ENCODE measurements around the gene NCAM2.

- TF ChIP-seq EZH2phosphoT487 (IDR thresholded peaks at IDR 0.05) (no peak), CTCF (IDR thresholded peaks at IDR 0.05) (no peak)
These were observed 468.5 kb downstream of the NCAM2 start for GRCh38 chr21:21466752-21467151.

Measured in neural progenitor cell (in vitro differentiated cells).